GM12878 (cell line): ENCODE results near the gene PLA2G12B. TPM values are rescaled to one million over a fixed set of nuclear protein-coding genes. Genes with fewer than 3 reads are reported as not detected.

Experiments
- ATAC-seq: fragments of 200-7000 bp; cut with Tn5 transposase; 3 replicates; pipeline ENCODE4 v1.9.1; 2020; ENCODE audit warnings: mild to moderate bottlenecking, moderate library complexity
- BruUV-seq: library from RNA; stranded (reverse); fragments of 400-500 nt; replicated peaks from 2 replicates; lab custom pipeline; 2021; lab: Mats Ljungman, UMichigan
- CTCF ChIA-PET: fragments of 300-600 bp; sonication (Branson Sonifier 250); formaldehyde crosslinking; extraction: SDS; loops from one replicate; lab custom pipeline; 2021; ENCODE audit warnings: inconsistent platforms; lab: Yijun Ruan, JAX
- POLR2A ChIA-PET: fragments of 350-600 bp; formaldehyde crosslinking; extraction: SDS; loops from one replicate; lab custom pipeline; 2021; ENCODE audit warnings: inconsistent platforms; lab: Charles Lee
- RAD21 ChIA-PET: fragments of 300-600 bp; sonication (Branson Sonifier 250); formaldehyde crosslinking; loops from one replicate; lab custom pipeline; 2023; ENCODE audit warnings: antibody characterized with exemption; ENCODE audit not compliant: unreplicated experiment; lab: Charles Lee
- SMC1A ChIA-PET: fragments of 300-600 bp; sonication (Branson Sonifier 250); formaldehyde crosslinking; loops from one replicate; lab custom pipeline; 2023; ENCODE audit not compliant: unreplicated experiment, uncharacterized antibody; lab: Charles Lee
- DNase-seq: peaks from one replicate; pipeline ENCODE4 v3.0.0-alpha.2; 2011; ENCODE audit warnings: low read depth, low spot score
- FAIRE-seq: peaks from 3 replicates; lab custom pipeline; 2011; peaks lifted over from hg19 to GRCh38; lab: Jason Lieb, UNC
- H2AFZ ChIP-seq: 2 replicates; pipeline ENCODE4 v1.6.0; 2011; ENCODE audit warnings: low read depth, low read length, control low read depth; ENCODE audit not compliant: control insufficient read depth
- H3K27ac ChIP-seq: 2 replicates; pipeline ENCODE4 v1.5.1; 2011; ENCODE audit warnings: control low read depth; ENCODE audit not compliant: control insufficient read depth, insufficient read depth
- H3K27me3 ChIP-seq, 2 experiments: replicated peaks in 1 of 2; 2 replicates each; pipeline versions ENCODE4 v1.6.0 to v1.6.1; 2011; ENCODE audit warnings: low read length in 1 of 2; ENCODE audit not compliant: control insufficient read depth in 2 of 2, insufficient read depth in 2 of 2
- H3K36me3 ChIP-seq, 2 experiments: 2 replicates each; pipeline ENCODE4 v1.5.1; 2011; ENCODE audit warnings: low read length in 1 of 2; ENCODE audit not compliant: control insufficient read depth in 2 of 2, insufficient read depth in 2 of 2
- H3K4me1 ChIP-seq: 2 replicates; pipeline ENCODE4 v1.6.1; 2011; ENCODE audit warnings: mild to moderate bottlenecking, low read length, moderate library complexity, mixed read lengths; ENCODE audit not compliant: control insufficient read depth, insufficient read depth
- H3K4me2 ChIP-seq: 2 replicates; pipeline ENCODE4 v1.6.0; 2011; ENCODE audit warnings: control low read depth; ENCODE audit not compliant: control insufficient read depth, insufficient read depth
- H3K4me3 ChIP-seq: fragments of 200-600 bp; sonication (generic); 2 replicates; pipeline ENCODE4 v1.5.1; 2016
- H3K79me2 ChIP-seq: 2 replicates; pipeline ENCODE4 v1.6.0; 2011; ENCODE audit warnings: low read length; ENCODE audit not compliant: control insufficient read depth, insufficient read depth
- H3K9ac ChIP-seq: 2 replicates; pipeline ENCODE4 v1.8.0; 2011; ENCODE audit warnings: low read length, control low read depth, mixed read lengths; ENCODE audit not compliant: control insufficient read depth, insufficient read depth
- H3K9me3 ChIP-seq: replicated peaks from 3 replicates; pipeline ENCODE4 v1.5.1; 2011; ENCODE audit warnings: mild to moderate bottlenecking, low read length; ENCODE audit not compliant: control insufficient read depth, insufficient read depth
- H4K20me1 ChIP-seq: 2 replicates; pipeline ENCODE4 v1.6.0; 2011; ENCODE audit not compliant: control insufficient read depth, insufficient read depth
- ASH2L ChIP-seq: fragments of 300-600, 200-600 bp; sonication (generic); IDR thresholded peaks from 2 replicates; pipeline ENCODE4 v1.6.1; 2017; ENCODE audit warnings: low read depth, mild to moderate bottlenecking, borderline replicate concordance
- CHD1 ChIP-seq: IDR thresholded peaks from 2 replicates; pipeline ENCODE4 v1.6.1; 2012; ENCODE audit warnings: low read depth, low read length, improper control_type of control experiment
- CHD4 ChIP-seq: fragments of 200-600 bp; sonication (generic); IDR thresholded peaks from 2 replicates; pipeline ENCODE4 v1.6.1; 2016; ENCODE audit warnings: mild to moderate bottlenecking
- EZH2 ChIP-seq: IDR thresholded peaks from 2 replicates; pipeline ENCODE4 v1.6.1; 2012; ENCODE audit warnings: low read depth, mild to moderate bottlenecking, control low read depth, inconsistent platforms, low read length, borderline replicate concordance; ENCODE audit not compliant: control insufficient read depth
- HDAC6 ChIP-seq: fragments of 200-600 bp; sonication (generic); IDR thresholded peaks from one replicate; pipeline ENCODE4 v1.8.0; 2017; ENCODE audit warnings: antibody characterized with exemption; ENCODE audit not compliant: unreplicated experiment
- IRF5 ChIP-seq: fragments of 450-650 bp; IDR thresholded peaks from 2 replicates; pipeline ENCODE4 v1.6.1; 2017; ENCODE audit warnings: borderline replicate concordance
- NR2C2 ChIP-seq: IDR thresholded peaks from 2 replicates; pipeline ENCODE4 v1.6.1; 2011; ENCODE audit warnings: borderline replicate concordance, low read depth; ENCODE audit not compliant: control insufficient read depth, insufficient read length
- PRDM15 ChIP-seq: fragments of 450-650 bp; formaldehyde crosslinking; IDR thresholded peaks from 2 replicates; pipeline ENCODE4 v1.4.0; 2020; ENCODE audit warnings: mild to moderate bottlenecking, moderate library complexity
- RAD51 ChIP-seq: fragments of 450-650 bp; IDR thresholded peaks from 2 replicates; pipeline ENCODE4 v1.6.1; 2016; ENCODE audit warnings: moderate library complexity, mild to moderate bottlenecking, inconsistent platforms
- RUNX3 ChIP-seq: IDR thresholded peaks from 2 replicates; pipeline ENCODE4 v1.6.1; 2012; ENCODE audit warnings: low read length, inconsistent platforms
- YY1 ChIP-seq: IDR thresholded peaks from 2 replicates; pipeline ENCODE4 v1.6.1; 2011; ENCODE audit warnings: low read depth, mild to moderate bottlenecking, low read length
- ZSCAN29 ChIP-seq: fragments of 450-650 bp; IDR thresholded peaks from 2 replicates; pipeline ENCODE4 v1.6.1; 2017; ENCODE audit warnings: mild to moderate bottlenecking, moderate library complexity
- ZZZ3 ChIP-seq: IDR thresholded peaks from 2 replicates; pipeline ENCODE4 v1.6.1; 2011; ENCODE audit warnings: low read depth; ENCODE audit not compliant: control insufficient read depth, insufficient read length
- WGBS: methylation state at CpG from one replicate; pipeline ENCODE4 v1.1.6; 2016; ENCODE audit warnings: low lambda C conversion rate; ENCODE audit not compliant: insufficient replicate concordance, insufficient coverage; ENCODE audit errors: missing lambda C conversion rate; 5-methylcytosine and 5-hydroxymethylcytosine counted together
- in situ Hi-C: fragments of 300-500 bp; cut with MboI; formaldehyde crosslinking; loops from 9 replicates; pipeline ENCODE4 v1.14.3; 2018; ENCODE audit warnings: mixed read lengths
- intact Hi-C: fragments of 100-400 bp; cut with micrococcal nuclease; formaldehyde crosslinking; loops from one replicate; pipeline ENCODE4 v1.14.2; 2022; ENCODE audit not compliant: unreplicated experiment
- polyA plus RNA-seq, 11 experiments: library from polyadenylated mRNA; depleted of rRNA in 4 of 11; unstranded in 6 of 11; stranded (reverse) in 5 of 11; fragments of >200 nt; fragmentation: Nextera tagmentation in 4 of 11; fragmentation: Illumina TruSeq in 1 of 11; extraction: Ambion mirVana in 4 of 11; extraction: Trizol in 1 of 11; gene quantifications; 1 replicate in 1 of 11; 2 replicates in 10 of 11; pipeline versions ENCODE4 v1.2.1 to v1.2.3, GENCODE V29; 2011 to 2016; ENCODE audit warnings: inconsistent platforms in 2 of 11, missing spikeins in 2 of 11, low read depth in 1 of 11
- total RNA-seq, 4 experiments: library from RNA; depleted of rRNA in 3 of 4; stranded (reverse); fragments of >200 nt in 3 of 4; fragmentation: Illumina TruSeq in 1 of 4; extraction: Trizol in 1 of 4; gene quantifications; 2 replicates each; pipeline versions ENCODE4 v1.2.1 to v1.2.3, GENCODE V29; 2013 to 2021

PLA2G12B gene
- total and polyA plus RNA-seq, 10 of the 15 experiments (the other 5 are each of a cell fraction or from before 2014, with no cell fraction given) = not detected

GRCh38 chr10:72890086-72890485 lies 64.5 kb downstream of the PLA2G12B start (continued):
- TF ChIP-seq PRDM15 (CRISPR knock-in tag) (no peak), IRF5 (no peak), ZSCAN29 (no peak), ZZZ3 (no peak), HDAC6 (no peak)

GRCh38 chr10:72889391-72889831 lies 65.2 kb downstream of the PLA2G12B start:
- 77% methylated on average over 6 of the region's 6 CpGs for WGBS
- POLR2A ChIA-PET = no interaction called here
- in situ Hi-C loops = no loop called here
- H3K36me3 ChIP-seq = no peaks in the 10 kb centered on the region
- ATAC-seq = no peak
- H3K27me3 ChIP-seq = no peaks in the 10 kb centered on the region
- no peaks in the 10 kb centered on the region for H3K79me2 ChIP-seq
- no peak overlapping the region for H3K9ac ChIP-seq
- no peaks in the 10 kb centered on the region for H3K9me3 ChIP-seq
- H2AFZ ChIP-seq = no peak overlapping the region
- H3K4me2 ChIP-seq = no peak overlapping the region
- intact Hi-C loops = no loop called here
- no peaks in the 10 kb centered on the region for H3K4me1 ChIP-seq
- no peak overlapping the region for H3K4me3 ChIP-seq
- H4K20me1 ChIP-seq = no peaks in the 10 kb centered on the region
- SMC1A ChIA-PET = no interaction called here
- BruUV-seq = no TSS peak
- FAIRE-seq = no peak
- CTCF ChIA-PET = interaction anchor here (0.9 to 1.6 kb wide), 2 partner anchors 20 to 172 kb away, joined by 3 read pairs; no protein-coding TSS in a partner anchor
- RAD21 ChIA-PET = no interaction called here
- no peak for DNase-seq
- no peak overlapping the region for H3K27ac ChIP-seq
- TF ChIP-seq CHD1 = no peak
- no peak for TF ChIP-seq IRF5
- TF ChIP-seq EZH2 = no peak
- TF ChIP-seq RAD51 = no peak
- TF ChIP-seq NR2C2 = no peak
- TF ChIP-seq RUNX3 = no peak
- no peak for TF ChIP-seq PRDM15 (CRISPR knock-in tag)
- TF ChIP-seq CHD4 = no peak
- TF ChIP-seq ASH2L = no peak
- TF ChIP-seq YY1 = no peak
